ENCODE results near the gene STYXL2. TPM values are rescaled to one million over a fixed set of nuclear protein-coding genes. Genes with fewer than 3 reads are reported as not detected.

Gene STYXL2
- total and polyA plus RNA-seq, 9 of the 15 experiments (the other 6 are each of a cell fraction or from before 2014, with no cell fraction given) = not detected

DNA sequence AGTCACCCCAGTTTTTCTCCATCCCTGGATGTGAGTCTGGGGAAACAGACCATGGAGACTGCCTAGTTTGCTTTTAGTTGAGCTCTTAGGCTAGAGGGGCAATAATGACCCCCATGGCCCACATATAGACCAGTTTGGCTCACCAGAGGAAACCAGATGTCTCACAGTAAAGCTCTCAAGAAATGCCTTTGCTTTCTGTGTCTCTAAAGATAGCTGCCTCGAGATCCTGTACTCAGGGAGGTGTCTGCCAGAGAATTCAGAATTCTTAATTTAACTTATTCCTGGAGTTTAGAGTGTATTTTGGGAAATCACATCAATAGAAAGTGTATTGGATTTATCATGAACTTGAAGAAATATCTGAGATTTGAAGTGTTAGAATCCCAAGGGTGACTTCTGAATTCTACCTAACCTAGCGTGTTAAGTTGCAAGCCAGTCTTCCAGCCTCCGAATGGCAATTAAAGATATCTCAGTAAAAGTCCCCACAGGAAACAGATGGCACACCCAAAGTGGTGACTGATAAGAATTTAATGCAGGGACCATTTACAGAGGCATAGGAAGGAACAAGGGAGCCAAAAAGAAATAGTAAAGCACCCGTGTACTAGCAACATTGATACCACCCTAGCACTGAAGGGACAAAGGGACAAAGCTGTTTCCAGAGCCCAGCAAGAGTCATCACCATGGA is 37.1 kb downstream of the STYXL2 start:
- H3K9me1 ChIP-seq (ENCODE audit: control insufficient read depth, insufficient read depth, low read length) = peaks cover 2% of the 10 kb centered on the region
- WGBS (ENCODE audit: insufficient coverage, low coverage, missing lambda C conversion rate) = 0% methylated on average over 4 of the region's 4 CpGs
- in situ Hi-C loops (cut with MboI) = no loop called here
- TF ChIP-seq, protein P1, sequence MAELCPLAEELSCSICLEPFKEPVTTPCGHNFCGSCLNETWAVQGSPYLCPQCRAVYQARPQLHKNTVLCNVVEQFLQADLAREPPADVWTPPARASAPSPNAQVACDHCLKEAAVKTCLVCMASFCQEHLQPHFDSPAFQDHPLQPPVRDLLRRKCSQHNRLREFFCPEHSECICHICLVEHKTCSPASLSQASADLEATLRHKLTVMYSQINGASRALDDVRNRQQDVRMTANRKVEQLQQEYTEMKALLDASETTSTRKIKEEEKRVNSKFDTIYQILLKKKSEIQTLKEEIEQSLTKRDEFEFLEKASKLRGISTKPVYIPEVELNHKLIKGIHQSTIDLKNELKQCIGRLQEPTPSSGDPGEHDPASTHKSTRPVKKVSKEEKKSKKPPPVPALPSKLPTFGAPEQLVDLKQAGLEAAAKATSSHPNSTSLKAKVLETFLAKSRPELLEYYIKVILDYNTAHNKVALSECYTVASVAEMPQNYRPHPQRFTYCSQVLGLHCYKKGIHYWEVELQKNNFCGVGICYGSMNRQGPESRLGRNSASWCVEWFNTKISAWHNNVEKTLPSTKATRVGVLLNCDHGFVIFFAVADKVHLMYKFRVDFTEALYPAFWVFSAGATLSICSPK (IDR thresholded peaks at IDR 0.05; ENCODE audit: borderline replicate concordance) = no peak
- TF ChIP-seq ZNF444 (CRISPR knock-in tag; IDR thresholded peaks at IDR 0.05) (no peak), HDAC1 (IDR thresholded peaks at IDR 0.05) (no peak), ESRRA (IDR thresholded peaks at IDR 0.05; ENCODE audit: borderline replicate concordance, low read depth) (no peak), ZC3H4 (CRISPR knock-in tag; IDR thresholded peaks at IDR 0.05; ENCODE audit: borderline replicate concordance) (no peak), MCM3 (IDR thresholded peaks at IDR 0.05) (no peak), XRCC5 (IDR thresholded peaks at IDR 0.05; ENCODE audit: low read depth, low read length) (no peak), TCF7L2 (IDR thresholded peaks at IDR 0.05; ENCODE audit: low read depth, low read length) (no peak), ZNF253 (CRISPR knock-in tag; conservative IDR thresholded peaks at IDR 0.05) (no peak), NR2C1 (IDR thresholded peaks at IDR 0.05) (no peak), NR2C1 (tag; IDR thresholded peaks at IDR 0.05) (no peak), ZNF224 (CRISPR knock-in tag; IDR thresholded peaks at IDR 0.05) (no peak)
- TF ChIP-seq, protein P2, sequence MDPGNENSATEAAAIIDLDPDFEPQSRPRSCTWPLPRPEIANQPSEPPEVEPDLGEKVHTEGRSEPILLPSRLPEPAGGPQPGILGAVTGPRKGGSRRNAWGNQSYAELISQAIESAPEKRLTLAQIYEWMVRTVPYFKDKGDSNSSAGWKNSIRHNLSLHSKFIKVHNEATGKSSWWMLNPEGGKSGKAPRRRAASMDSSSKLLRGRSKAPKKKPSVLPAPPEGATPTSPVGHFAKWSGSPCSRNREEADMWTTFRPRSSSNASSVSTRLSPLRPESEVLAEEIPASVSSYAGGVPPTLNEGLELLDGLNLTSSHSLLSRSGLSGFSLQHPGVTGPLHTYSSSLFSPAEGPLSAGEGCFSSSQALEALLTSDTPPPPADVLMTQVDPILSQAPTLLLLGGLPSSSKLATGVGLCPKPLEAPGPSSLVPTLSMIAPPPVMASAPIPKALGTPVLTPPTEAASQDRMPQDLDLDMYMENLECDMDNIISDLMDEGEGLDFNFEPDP (CRISPR knock-in tag; IDR thresholded peaks at IDR 0.05) = no peak
- TF ChIP-seq, protein P3, sequence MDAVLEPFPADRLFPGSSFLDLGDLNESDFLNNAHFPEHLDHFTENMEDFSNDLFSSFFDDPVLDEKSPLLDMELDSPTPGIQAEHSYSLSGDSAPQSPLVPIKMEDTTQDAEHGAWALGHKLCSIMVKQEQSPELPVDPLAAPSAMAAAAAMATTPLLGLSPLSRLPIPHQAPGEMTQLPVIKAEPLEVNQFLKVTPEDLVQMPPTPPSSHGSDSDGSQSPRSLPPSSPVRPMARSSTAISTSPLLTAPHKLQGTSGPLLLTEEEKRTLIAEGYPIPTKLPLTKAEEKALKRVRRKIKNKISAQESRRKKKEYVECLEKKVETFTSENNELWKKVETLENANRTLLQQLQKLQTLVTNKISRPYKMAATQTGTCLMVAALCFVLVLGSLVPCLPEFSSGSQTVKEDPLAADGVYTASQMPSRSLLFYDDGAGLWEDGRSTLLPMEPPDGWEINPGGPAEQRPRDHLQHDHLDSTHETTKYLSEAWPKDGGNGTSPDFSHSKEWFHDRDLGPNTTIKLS (IDR thresholded peaks at IDR 0.05; ENCODE audit: borderline replicate concordance, low read depth) = no peak
- TF ChIP-seq, protein P4, sequence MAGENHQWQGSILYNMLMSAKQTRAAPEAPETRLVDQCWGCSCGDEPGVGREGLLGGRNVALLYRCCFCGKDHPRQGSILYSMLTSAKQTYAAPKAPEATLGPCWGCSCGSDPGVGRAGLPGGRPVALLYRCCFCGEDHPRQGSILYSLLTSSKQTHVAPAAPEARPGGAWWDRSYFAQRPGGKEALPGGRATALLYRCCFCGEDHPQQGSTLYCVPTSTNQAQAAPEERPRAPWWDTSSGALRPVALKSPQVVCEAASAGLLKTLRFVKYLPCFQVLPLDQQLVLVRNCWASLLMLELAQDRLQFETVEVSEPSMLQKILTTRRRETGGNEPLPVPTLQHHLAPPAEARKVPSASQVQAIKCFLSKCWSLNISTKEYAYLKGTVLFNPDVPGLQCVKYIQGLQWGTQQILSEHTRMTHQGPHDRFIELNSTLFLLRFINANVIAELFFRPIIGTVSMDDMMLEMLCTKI (IDR thresholded peaks at IDR 0.05; ENCODE audit: partially characterized antibody) = no peak
- H3K4me3 ChIP-seq = no peak overlapping the region
- CTCF ChIA-PET (ENCODE audit: low intra/inter-chr PET ratio) = no interaction called here
- H4K20me1 ChIP-seq (replicated peaks; ENCODE audit: control insufficient read depth, insufficient read depth, low read length) = no peaks in the 10 kb centered on the region
- no peak overlapping the region for H3K4me2 ChIP-seq (ENCODE audit: insufficient read depth, low read length)
- no peak overlapping the region for H3K27ac ChIP-seq (ENCODE audit: extremely low read depth, low read depth, low read length)
- H3K36me3 ChIP-seq (ENCODE audit: control insufficient read depth, insufficient read depth, low read length) = no peaks in the 10 kb centered on the region
- ATAC-seq (no peak), FAIRE-seq (no peak), DNase-seq (ENCODE audit: extremely low read depth in 1 of 4, low spot score in 3 of 4) (no peak)
- intact Hi-C loops (cut with micrococcal nuclease) = no loop called here
- POLR2A ChIA-PET = no interaction called here
- H3K79me2 ChIP-seq (ENCODE audit: control insufficient read depth, insufficient read depth, low read length) = no peaks in the 10 kb centered on the region
- H2AFZ ChIP-seq (ENCODE audit: low read depth, low read length) = no peak overlapping the region
- peaks cover 53 to 64% of the 10 kb centered on the region in 2 experiments for H3K27me3 ChIP-seq (ENCODE audit: control insufficient read depth in 2 of 2, insufficient read depth in 2 of 2, low read length in 2 of 2)
- BruUV-seq (replicated peaks) = no TSS peak
- no peak overlapping the region for H3K9ac ChIP-seq (ENCODE audit: insufficient read depth in 1 of 2, low read depth in 2 of 2, low read length in 2 of 2)
- peaks cover 0 to 5% of the 10 kb centered on the region in 2 experiments; a peak in 1 of 5 replicates for H3K4me1 ChIP-seq (replicated peaks in 1 of 2; ENCODE audit: control insufficient read depth in 2 of 2, insufficient read depth in 2 of 2, low read length in 2 of 2)
- H3K9me3 ChIP-seq (replicated peaks; ENCODE audit: control insufficient read depth, insufficient read depth, low read depth, low read length) = no peaks in the 10 kb centered on the region
